SK-N-SH treated with all-trans-retinoic acid at 6 μM for 48 hours (cell line): Measurements from ENCODE around the gene ANKRD34A.

Experiments used
- ATAC-seq: fragments of 200-7000 bp; cut with Tn5 transposase; 3 replicates; pipeline ENCODE4 v1.9.1; 2020; ENCODE audit warnings: mild to moderate bottlenecking, moderate library complexity
- ARNTL ChIP-seq: fragments of 450-650 bp; formaldehyde crosslinking; IDR thresholded peaks from 2 replicates; pipeline ENCODE4 v1.5.0; 2020; ENCODE audit warnings: low read depth, mild to moderate bottlenecking, moderate library complexity, borderline replicate concordance
- BACH2 ChIP-seq: fragments of 250-450 bp; sonication (Bioruptor Pico); IDR thresholded peaks from 2 replicates; pipeline ENCODE4 v1.9.0; 2021; ENCODE audit warnings: mild to moderate bottlenecking, borderline replicate concordance
- CREB5 ChIP-seq: fragments of 250-450 bp; sonication (Bioruptor Pico); IDR thresholded peaks from 2 replicates; pipeline ENCODE4 v1.5.1; 2020; ENCODE audit warnings: low read depth, mild to moderate bottlenecking, moderate library complexity
- CSDC2 ChIP-seq: fragments of 250-450 bp; sonication (Bioruptor Pico); IDR thresholded peaks from 2 replicates; pipeline ENCODE4 v1.5.0; 2020; ENCODE audit warnings: mild to moderate bottlenecking, moderate library complexity
- CSRNP3 ChIP-seq: fragments of 250-450 bp; sonication (Bioruptor Pico); IDR thresholded peaks from 2 replicates; pipeline ENCODE4 v1.5.1; 2021; ENCODE audit warnings: mild to moderate bottlenecking, moderate library complexity
- ESRRG ChIP-seq: fragments of 250-450 bp; sonication (Bioruptor Pico); IDR thresholded peaks from 2 replicates; pipeline ENCODE4 v1.6.1; 2021; ENCODE audit warnings: mild to moderate bottlenecking
- GLIS3 ChIP-seq: fragments of 250-450 bp; sonication (Bioruptor Pico); IDR thresholded peaks from 2 replicates; pipeline ENCODE4 v1.5.0; 2020; ENCODE audit warnings: mild to moderate bottlenecking, moderate library complexity
- ISL1 ChIP-seq: fragments of 250-450 bp; sonication (Bioruptor Pico); IDR thresholded peaks from 2 replicates; pipeline ENCODE4 v2.1.2; 2022; ENCODE audit warnings: mild to moderate bottlenecking, moderate library complexity
- OSR1 ChIP-seq: fragments of 250-450 bp; sonication (Bioruptor Pico); IDR thresholded peaks from 2 replicates; pipeline ENCODE4 v1.8.0; 2022; ENCODE audit warnings: moderate library complexity, mild to moderate bottlenecking, inconsistent platforms
- PPARA ChIP-seq: fragments of 250-450 bp; sonication (Bioruptor Pico); IDR thresholded peaks from 2 replicates; pipeline ENCODE4 v1.5.0; 2020; ENCODE audit warnings: mild to moderate bottlenecking, borderline replicate concordance
- RARB ChIP-seq: fragments of 250-450 bp; sonication (Bioruptor Pico); IDR thresholded peaks from 2 replicates; pipeline ENCODE4 v1.8.0; 2021; ENCODE audit warnings: mild to moderate bottlenecking, moderate library complexity
- SNAI2 ChIP-seq: fragments of 250-450 bp; sonication (Bioruptor Pico); IDR thresholded peaks from 2 replicates; pipeline ENCODE4 v1.5.0; 2020; ENCODE audit warnings: mild to moderate bottlenecking, moderate library complexity
- TCF4 ChIP-seq: fragments of 250-450 bp; sonication (Bioruptor Pico); IDR thresholded peaks from 2 replicates; pipeline ENCODE4 v1.8.0; 2021; ENCODE audit warnings: mild to moderate bottlenecking, moderate library complexity, borderline replicate concordance
- ZFP3 ChIP-seq: fragments of 250-450 bp; sonication (Bioruptor Pico); IDR thresholded peaks from 2 replicates; pipeline ENCODE4 v1.5.0; 2020; ENCODE audit warnings: mild to moderate bottlenecking, moderate library complexity
- ZFP30 ChIP-seq: fragments of 450-650 bp; formaldehyde crosslinking; IDR thresholded peaks from 2 replicates; pipeline ENCODE4 v1.5.0; 2022; ENCODE audit warnings: mild to moderate bottlenecking, moderate library complexity
- ZNF565 ChIP-seq: fragments of 450-650 bp; formaldehyde crosslinking; conservative IDR thresholded peaks from 2 replicates; pipeline ENCODE4 v1.5.0; 2020; ENCODE audit warnings: low read depth, mild to moderate bottlenecking, moderate library complexity
- ZNF70 ChIP-seq: fragments of 450-650 bp; formaldehyde crosslinking; IDR thresholded peaks from 2 replicates; pipeline ENCODE4 v1.5.0; 2020; ENCODE audit warnings: mild to moderate bottlenecking, moderate library complexity
- ZNF8 ChIP-seq: fragments of 450-650 bp; formaldehyde crosslinking; IDR thresholded peaks from 2 replicates; pipeline ENCODE4 v1.5.0; 2020; ENCODE audit warnings: mild to moderate bottlenecking, moderate library complexity
- TF ChIP-seq, protein P1 (sequence below): fragments of 250-450 bp; sonication (Bioruptor Pico); IDR thresholded peaks from 2 replicates; pipeline ENCODE4 v1.8.0; 2021; ENCODE audit warnings: low read depth, mild to moderate bottlenecking, moderate library complexity, borderline replicate concordance
- TF ChIP-seq, protein P2 (sequence below): fragments of 250-450 bp; sonication (Bioruptor Pico); IDR thresholded peaks from 2 replicates; pipeline ENCODE4 v1.5.0; 2020; ENCODE audit warnings: mild to moderate bottlenecking, moderate library complexity
- TF ChIP-seq, protein P3 (sequence below): fragments of 250-450 bp; sonication (Bioruptor Pico); IDR thresholded peaks from 2 replicates; pipeline ENCODE4 v1.8.0; 2020; ENCODE audit warnings: mild to moderate bottlenecking, moderate library complexity, borderline replicate concordance

The ANKRD34A gene

DNA sequence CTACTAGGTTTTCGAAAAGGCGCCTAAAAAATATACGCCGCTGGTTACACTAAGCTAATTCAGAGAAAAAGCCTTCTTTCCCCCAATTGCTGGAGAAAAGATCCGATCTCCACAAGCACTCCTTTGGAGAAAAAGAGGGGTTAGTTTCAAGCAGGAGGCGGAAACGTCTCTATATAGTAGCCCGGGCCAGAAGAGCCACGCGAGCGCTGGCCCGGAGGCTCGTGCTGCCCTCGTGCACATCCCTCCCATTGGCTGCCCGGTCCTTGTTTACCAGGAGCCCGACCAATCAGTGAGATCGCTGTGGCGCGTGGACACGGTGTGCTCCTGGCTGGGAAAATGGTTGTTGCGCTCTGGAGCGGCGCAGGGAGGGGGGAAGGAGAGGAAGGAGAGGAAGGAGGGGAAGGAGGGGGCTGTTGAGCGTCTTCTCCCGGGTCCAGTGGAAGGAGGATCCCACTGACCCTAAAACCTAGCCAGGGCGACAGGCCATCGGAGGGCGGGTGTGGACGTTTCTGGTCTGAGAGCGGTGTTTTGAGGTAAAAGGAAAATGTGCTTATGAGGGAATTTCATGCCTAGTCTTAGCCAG, 32.1 kb upstream of the ANKRD34A start, which contains the start of gene TXNIP:
TSS of gene TXNIP (minus strand) at position 147 of the 583 bp plus-strand sequence. CDS start 313 bp downstream, outside the sequence.
- TF ChIP-seq ESRRG (CRISPR knock-in tag) (no peak), ZFP30 (CRISPR knock-in tag) (no peak), ZFP3 (no peak), ZNF70 (CRISPR knock-in tag) (peak; percentile 84), CSRNP3 (CRISPR knock-in tag) (no peak), ZNF565 (no peak), CSDC2 (CRISPR knock-in tag) (no peak), ISL1 (no peak)
- peak; percentile 99 for ATAC-seq

DNA sequence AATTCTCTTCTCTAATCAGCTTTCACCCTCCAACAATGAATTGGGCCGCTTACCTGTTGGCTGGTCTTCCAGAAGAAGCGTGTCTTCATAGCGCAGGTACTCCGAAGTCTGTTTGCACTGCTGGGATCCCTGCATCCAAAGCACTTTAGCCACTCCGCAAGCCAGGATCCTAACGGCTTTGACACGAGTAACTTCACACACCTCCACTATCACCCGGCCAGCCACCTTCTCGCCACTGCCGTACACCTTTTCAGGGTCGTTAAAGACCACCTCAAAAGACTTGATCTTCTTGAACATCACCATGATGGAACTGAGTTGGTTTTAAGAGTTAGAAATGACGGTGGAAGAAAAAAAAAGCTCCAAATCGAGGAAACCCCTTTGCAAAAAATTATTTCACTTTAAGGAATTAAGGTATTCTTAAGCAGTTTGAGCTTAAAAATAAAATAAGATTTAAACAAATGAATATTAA, 31.6 kb upstream of the ANKRD34A start:
- ATAC-seq, result peak; percentile 33
- TF ChIP-seq PPARA (CRISPR knock-in tag) (no peak), TCF4 (CRISPR knock-in tag) (no peak), ZNF70 (CRISPR knock-in tag) (no peak), GLIS3 (CRISPR knock-in tag) (no peak), CSRNP3 (CRISPR knock-in tag) (no peak), ISL1 (no peak), RARB (CRISPR knock-in tag) (no peak), ZFP3 (no peak), SNAI2 (CRISPR knock-in tag) (no peak), ZFP30 (CRISPR knock-in tag) (no peak), ESRRG (CRISPR knock-in tag) (no peak), ZNF8 (CRISPR knock-in tag) (no peak), ZNF565 (no peak), CSDC2 (CRISPR knock-in tag) (no peak), ARNTL (CRISPR knock-in tag) (no peak), OSR1 (CRISPR knock-in tag) (no peak)
- TF ChIP-seq, protein P1, sequence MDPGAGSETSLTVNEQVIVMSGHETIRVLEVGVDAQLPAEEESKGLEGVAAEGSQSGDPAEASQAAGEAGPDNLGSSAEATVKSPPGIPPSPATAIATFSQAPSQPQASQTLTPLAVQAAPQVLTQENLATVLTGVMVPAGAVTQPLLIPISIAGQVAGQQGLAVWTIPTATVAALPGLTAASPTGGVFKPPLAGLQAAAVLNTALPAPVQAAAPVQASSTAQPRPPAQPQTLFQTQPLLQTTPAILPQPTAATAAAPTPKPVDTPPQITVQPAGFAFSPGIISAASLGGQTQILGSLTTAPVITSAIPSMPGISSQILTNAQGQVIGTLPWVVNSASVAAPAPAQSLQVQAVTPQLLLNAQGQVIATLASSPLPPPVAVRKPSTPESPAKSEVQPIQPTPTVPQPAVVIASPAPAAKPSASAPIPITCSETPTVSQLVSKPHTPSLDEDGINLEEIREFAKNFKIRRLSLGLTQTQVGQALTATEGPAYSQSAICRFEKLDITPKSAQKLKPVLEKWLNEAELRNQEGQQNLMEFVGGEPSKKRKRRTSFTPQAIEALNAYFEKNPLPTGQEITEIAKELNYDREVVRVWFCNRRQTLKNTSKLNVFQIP (CRISPR knock-in tag), result no peak
- TF ChIP-seq, protein P2, sequence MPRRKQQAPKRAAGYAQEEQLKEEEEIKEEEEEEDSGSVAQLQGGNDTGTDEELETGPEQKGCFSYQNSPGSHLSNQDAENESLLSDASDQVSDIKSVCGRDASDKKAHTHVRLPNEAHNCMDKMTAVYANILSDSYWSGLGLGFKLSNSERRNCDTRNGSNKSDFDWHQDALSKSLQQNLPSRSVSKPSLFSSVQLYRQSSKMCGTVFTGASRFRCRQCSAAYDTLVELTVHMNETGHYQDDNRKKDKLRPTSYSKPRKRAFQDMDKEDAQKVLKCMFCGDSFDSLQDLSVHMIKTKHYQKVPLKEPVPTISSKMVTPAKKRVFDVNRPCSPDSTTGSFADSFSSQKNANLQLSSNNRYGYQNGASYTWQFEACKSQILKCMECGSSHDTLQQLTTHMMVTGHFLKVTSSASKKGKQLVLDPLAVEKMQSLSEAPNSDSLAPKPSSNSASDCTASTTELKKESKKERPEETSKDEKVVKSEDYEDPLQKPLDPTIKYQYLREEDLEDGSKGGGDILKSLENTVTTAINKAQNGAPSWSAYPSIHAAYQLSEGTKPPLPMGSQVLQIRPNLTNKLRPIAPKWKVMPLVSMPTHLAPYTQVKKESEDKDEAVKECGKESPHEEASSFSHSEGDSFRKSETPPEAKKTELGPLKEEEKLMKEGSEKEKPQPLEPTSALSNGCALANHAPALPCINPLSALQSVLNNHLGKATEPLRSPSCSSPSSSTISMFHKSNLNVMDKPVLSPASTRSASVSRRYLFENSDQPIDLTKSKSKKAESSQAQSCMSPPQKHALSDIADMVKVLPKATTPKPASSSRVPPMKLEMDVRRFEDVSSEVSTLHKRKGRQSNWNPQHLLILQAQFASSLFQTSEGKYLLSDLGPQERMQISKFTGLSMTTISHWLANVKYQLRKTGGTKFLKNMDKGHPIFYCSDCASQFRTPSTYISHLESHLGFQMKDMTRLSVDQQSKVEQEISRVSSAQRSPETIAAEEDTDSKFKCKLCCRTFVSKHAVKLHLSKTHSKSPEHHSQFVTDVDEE (CRISPR knock-in tag), result no peak
- TF ChIP-seq, protein P3, sequence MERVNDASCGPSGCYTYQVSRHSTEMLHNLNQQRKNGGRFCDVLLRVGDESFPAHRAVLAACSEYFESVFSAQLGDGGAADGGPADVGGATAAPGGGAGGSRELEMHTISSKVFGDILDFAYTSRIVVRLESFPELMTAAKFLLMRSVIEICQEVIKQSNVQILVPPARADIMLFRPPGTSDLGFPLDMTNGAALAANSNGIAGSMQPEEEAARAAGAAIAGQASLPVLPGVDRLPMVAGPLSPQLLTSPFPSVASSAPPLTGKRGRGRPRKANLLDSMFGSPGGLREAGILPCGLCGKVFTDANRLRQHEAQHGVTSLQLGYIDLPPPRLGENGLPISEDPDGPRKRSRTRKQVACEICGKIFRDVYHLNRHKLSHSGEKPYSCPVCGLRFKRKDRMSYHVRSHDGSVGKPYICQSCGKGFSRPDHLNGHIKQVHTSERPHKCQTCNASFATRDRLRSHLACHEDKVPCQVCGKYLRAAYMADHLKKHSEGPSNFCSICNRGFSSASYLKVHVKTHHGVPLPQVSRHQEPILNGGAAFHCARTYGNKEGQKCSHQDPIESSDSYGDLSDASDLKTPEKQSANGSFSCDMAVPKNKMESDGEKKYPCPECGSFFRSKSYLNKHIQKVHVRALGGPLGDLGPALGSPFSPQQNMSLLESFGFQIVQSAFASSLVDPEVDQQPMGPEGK, result no peak

- ATAC-seq, result no peak
- TF ChIP-seq ZNF70 (CRISPR knock-in tag) (no peak), BACH2 (CRISPR knock-in tag) (no peak), ISL1 (no peak), CREB5 (CRISPR knock-in tag) (no peak), ZFP30 (CRISPR knock-in tag) (no peak), PPARA (CRISPR knock-in tag) (no peak)
- TF ChIP-seq, protein P2 (CRISPR knock-in tag), result no peak
These were observed 30.9 kb upstream of the ANKRD34A start for GRCh38 chr1:145995148-145995881.
